ENCODE measurements around the gene PCDH20.
A peak's percentile ranks its signal among the peaks of the same experiment; 100 is the strongest.
"Not testable (repeated sequence)": the region's sequence is repeated elsewhere in the genome, so short reads cannot be mapped to it uniquely, and the experiment has no call there.

The PCDH20 gene

GRCh38 chr13:61415749-61416148 is at the start of gene PCDH20:
Gene PCDH20 (minus strand): TSS chr13:61415849. CDS start chr13:61415158, 691 bp downstream.
- no peak for DNase-seq (ENCODE audit: low spot score)

- peak; percentile 5 for DNase-seq (ENCODE audit: low spot score)
These were observed 47.4 kb upstream of the PCDH20 start for GRCh38 chr13:61463024-61463423.

GRCh38 chr13:61453121-61453520 is 37.5 kb upstream of the PCDH20 start:
- DNase-seq (ENCODE audit: low spot score): no peak

DNA sequence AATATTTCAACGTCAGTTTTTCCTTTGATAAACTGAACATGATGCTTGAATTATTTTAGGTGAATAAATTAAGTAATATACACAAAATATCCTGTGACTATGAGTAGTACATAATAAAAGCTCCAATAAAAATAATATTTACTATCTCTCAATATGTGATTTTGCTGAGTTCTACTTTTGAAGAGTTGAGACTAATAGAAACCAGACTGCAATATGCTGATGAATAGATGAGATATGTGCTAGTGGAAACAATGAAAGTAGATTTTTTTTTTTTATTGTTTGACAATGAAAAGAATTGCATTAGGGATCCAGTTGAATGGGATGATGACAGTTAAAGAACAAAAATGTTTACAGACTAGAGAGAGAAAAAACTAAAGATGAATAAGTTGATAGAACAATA is 16.4 kb upstream of the PCDH20 start:
- no peak for DNase-seq (ENCODE audit: low spot score)

- no peak for DNase-seq (ENCODE audit: low spot score)
These were observed 8.3 kb upstream of the PCDH20 start for GRCh38 chr13:61423915-61424314.

DNA sequence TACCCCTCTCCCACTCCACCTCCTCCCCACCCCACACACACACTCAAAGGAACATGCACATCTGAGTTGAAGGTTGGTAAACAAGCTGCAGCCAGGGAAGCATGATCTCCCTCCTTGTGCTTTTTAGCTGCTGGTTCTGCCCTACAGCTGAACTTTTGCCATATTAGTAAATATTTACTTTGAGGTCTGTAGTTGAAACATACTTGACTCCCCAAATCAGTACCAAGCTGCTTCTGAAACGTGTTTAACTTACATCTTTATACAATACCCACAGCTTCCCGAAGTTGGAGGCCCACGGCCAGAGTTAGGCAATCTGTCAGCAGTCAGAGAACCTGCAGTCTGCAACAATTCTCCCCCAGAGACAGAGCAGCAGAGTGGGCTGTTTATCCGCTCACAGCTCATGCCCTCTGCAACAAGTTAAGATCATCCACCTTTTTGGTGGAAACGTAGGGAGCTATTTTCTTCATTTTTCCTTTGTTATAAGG is 1.5 kb upstream of the PCDH20 start:
- DNase-seq (ENCODE audit: low spot score): no peak

DNA sequence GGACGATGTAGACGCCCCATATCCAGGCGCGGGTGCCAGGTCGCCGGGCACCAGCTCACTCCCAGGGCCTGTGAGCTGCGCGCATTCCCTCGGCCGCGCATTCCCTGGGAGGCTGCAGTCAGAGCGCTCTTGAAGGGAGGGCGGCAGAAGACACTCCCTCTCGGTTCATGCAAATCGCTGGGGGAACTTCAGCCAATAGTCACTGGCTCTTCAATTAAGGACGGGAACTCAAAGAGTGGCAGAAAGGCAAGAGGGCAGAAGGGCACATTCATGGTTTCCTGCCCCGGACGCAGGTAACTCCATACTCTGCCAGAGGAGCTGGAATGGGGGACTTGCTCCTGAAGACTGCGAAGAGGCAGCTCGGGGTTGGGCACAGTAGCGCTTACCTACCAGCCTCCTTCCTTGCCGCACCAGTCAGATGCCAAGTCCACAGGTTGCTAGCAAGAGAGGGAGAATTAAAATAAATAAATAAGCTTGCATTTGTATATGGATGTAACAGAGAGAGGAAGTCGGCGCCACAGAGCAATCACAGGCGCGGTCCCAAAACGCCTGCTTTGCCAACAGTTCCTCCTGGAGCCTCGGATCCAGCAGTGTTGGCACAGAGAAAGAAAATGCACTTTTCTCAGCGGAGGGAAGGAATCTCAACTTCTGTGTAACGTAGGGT is 459 bp downstream of the PCDH20 start:
- no peak for DNase-seq (ENCODE audit: low spot score)

GRCh38 chr13:61414686-61415057 is 977 bp downstream of the PCDH20 start:
- DNase-seq (ENCODE audit: low spot score): no peak

GRCh38 chr13:61413572-61414535 is 1.8 kb downstream of the PCDH20 start:
- DNase-seq (ENCODE audit: low spot score): no peak

DNA sequence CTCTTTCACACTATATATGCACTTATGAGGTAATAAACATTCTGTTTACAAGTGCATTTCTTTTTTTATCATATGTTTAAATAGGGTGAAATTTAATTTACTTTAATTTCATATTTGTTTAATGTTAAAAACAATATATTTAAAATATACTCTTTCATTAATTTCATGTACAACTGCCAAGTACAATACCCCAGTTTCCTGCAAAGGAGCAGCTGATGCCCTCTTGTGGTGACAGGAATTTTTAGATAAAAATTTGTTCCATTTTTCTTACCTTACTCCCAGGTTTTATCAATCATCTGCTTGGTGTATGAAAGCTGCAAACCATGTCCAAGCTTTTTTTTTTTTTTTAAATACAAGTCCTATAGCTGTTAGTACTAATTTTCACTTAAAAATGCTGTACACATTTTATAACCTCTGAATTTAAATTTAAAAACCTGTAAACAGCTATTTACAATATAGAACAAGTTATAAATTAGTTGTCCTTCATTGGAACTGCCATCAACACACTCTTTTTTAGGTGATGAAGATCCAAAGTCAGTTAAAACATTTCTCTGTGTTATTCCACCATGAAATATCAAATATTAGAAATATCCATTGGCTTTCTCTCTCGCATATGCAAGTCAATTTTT is 4.9 kb downstream of the PCDH20 start:
- DNase-seq (ENCODE audit: low spot score): peak; percentile 47

DNA sequence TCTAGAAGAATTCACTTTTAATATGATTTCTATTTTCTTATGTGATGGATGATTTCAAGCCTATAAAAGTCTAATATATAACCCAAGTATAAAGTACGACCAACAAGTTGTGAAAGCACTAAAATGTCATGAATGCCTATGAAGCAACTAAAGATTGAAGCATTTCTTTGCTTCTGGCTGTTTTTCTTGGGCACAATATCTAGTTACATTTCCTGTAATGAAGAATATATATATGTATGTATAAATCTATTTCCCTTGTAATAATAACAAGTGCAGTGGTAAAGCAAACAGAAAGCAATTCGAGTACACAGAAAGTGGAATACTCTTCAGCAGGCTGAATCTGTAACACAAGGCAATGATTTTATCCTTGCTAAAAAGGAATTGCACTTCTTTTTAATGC is 5.4 kb downstream of the PCDH20 start:
- no peak for DNase-seq (ENCODE audit: low spot score)

DNA sequence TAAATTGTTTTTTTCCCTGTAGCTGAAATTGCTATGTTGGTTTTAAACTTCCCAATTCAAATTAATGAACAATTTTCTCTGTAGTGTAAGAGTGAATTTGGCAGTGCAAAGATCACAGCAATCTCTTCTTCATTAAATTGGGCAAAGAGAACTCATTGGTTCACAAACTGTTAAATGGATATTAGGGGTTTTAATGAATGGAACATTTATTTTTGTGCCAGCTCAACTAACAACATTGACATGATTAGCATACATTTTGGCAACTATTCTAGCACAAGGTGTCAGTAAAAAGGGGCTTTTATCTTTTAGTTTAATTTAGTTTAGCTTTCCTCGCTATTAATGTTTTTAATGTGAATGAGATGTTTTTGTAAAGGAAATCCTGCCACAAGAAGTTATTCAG is 7.1 kb downstream of the PCDH20 start:
- DNase-seq (ENCODE audit: low spot score): no peak

DNA sequence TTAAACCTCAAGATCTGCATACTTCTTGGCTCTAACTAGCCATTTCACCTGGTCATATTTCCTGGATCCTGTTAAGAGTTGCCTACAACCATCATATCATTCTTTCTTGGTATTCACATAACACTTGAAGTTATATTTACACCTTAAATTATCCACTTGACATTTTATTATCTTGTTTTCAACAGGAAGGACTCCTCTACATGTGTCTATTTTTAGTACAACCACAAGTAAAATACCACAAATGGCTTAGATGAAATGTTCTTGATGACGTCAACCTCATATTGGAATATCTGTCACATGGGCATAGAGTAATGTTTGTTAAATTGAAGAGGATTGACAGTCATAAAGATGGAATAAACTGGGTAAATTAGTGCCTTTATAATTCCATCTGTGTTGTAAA is 9.4 kb downstream of the PCDH20 start:
- DNase-seq (ENCODE audit: low spot score): no peak

DNA sequence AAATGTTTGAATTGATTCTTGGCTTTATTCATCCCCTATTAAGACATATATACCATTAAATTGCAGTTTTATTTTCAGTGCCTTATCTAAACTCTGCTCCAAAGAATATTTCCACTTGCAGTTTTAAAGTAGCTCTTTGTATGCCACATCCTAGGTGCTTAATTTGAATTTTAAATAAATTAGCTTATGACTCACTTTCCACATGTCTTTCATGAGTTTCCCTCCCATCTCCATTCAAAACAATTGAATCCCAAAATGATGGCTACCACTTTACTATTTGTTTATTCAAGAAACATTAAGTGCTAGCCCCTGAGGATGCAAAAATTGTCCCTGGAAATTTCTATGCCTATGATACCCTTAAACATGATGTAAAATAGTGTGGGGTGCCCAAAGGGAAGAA is 19.5 kb downstream of the PCDH20 start:
- DNase-seq (ENCODE audit: low spot score): no peak

DNA sequence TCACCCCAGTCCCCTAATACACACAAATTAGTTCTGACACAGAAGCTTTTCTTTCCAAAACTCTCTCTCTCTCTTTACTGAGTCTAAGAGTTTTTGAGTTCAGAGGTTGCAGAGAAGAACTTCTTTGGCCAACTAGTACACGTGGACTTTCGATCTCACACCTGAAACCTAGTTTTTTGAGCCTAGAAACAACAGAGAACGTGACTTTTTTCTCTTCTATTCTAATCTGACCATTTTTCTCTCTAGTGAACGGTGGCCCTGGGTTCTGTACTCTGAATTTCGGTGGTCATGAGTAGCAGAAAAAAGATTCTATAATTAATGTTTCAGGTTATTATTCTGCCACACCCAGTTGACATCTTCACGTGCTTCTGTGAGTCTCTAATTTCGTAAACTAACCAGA is 24.2 kb downstream of the PCDH20 start:
- no peak for DNase-seq (ENCODE audit: low spot score)

GRCh38 chr13:61387694-61388093 is 28.0 kb downstream of the PCDH20 start:
- no peak for DNase-seq (ENCODE audit: low spot score)

GRCh38 chr13:61383111-61383510 is 32.5 kb downstream of the PCDH20 start:
- DNase-seq (ENCODE audit: low spot score): peak; percentile 35

DNA sequence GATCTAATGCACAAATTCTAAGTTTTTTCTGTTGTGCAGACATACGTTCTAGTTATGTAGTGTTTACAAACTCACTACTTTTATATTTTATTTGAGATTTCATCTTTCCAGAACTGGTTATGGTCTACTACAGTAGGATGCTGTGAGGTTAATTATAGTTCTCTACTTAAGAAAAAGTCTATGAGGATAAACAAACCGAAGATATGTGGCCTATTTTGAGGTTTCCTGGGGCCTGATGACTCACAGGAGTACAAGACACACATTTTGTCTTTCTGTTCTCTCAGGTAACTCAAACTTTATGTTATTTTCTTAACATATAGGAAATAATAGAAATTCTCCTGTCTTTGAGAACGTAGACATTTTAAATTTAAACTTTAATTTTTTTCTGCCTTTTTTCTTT is 45.1 kb downstream of the PCDH20 start:
- DNase-seq (ENCODE audit: low spot score): no peak

DNA sequence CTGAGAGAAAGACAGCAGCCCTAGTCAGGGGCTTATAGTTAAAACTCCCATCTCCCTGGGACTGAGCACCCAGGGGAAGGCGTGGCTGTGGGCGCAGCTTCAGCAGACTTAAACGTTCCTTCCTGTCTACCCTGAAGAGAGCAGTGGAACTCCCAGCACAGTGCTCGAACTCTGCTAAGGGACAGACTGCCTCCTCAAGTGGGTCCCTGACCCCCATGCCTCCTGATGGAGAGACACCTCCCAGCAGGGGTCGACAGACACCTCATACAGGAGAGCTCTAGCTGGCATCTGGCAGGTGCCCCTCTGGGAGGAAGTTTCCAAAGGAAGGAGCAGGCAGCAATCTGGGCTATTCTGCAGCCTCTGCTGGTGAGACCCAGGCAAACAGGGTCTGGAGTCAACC is 51.0 kb downstream of the PCDH20 start:
- DNase-seq (ENCODE audit: low spot score): not testable (repeated sequence)

DNA sequence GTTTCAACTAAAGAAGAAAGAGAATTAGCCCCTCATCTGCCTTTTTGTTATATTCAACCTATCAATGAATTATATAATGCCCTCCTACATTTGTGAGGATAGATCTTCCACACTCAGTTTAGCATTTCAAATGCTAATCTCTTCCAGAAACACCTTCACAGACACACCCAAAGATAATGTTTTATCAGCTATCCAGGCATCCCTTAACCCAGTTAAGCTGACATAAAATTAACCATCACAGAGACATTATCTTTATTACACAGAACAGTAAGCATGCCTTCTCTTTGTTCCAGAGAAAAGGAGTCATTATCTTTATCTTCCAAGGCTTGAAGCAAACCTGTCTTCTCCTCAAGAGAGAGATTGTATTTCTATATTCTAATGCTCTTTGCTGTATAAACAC is 53.1 kb downstream of the PCDH20 start:
- no peak for DNase-seq (ENCODE audit: low spot score)
